Osteoblast (primary cell): ENCODE data around the gene SLC30A4. TPM values are rescaled to one million over a fixed set of nuclear protein-coding genes. Genes with fewer than 3 reads are reported as not detected.

Experiments
- DNase-seq: peaks from one replicate; pipeline ENCODE4 v3.0.0; 2011; ENCODE audit warnings: low spot score, mixed read lengths; ENCODE audit not compliant: insufficient read length; ENCODE audit errors: missing footprints
- H2AFZ ChIP-seq: 2 replicates; pipeline ENCODE4 v1.6.0; 2011; ENCODE audit warnings: mild to moderate bottlenecking, low read length
- H3K27ac ChIP-seq: 2 replicates; pipeline ENCODE4 v1.5.1; 2011; ENCODE audit warnings: mild to moderate bottlenecking, low read depth, low read length, moderate library complexity
- H3K27me3 ChIP-seq: 2 replicates; pipeline ENCODE4 v1.6.0; 2012; ENCODE audit warnings: mild to moderate bottlenecking, control low read depth, inconsistent platforms, low read length, moderate library complexity; ENCODE audit not compliant: insufficient read depth
- H3K36me3 ChIP-seq: 2 replicates; pipeline ENCODE4 v1.5.1; 2011; ENCODE audit warnings: mild to moderate bottlenecking, low read length, control low read depth, moderate library complexity; ENCODE audit not compliant: insufficient read depth
- H3K4me1 ChIP-seq: 2 replicates; pipeline ENCODE4 v1.5.1; 2011; ENCODE audit warnings: mild to moderate bottlenecking, low read length, control low read depth, moderate library complexity; ENCODE audit not compliant: insufficient read depth
- H3K4me2 ChIP-seq: 2 replicates; pipeline ENCODE4 v1.6.0; 2011; ENCODE audit warnings: mild to moderate bottlenecking, low read length; ENCODE audit not compliant: insufficient read depth
- H3K4me3 ChIP-seq: fragments of 200-600 bp; sonication (generic); 3 replicates; pipeline ENCODE4 v1.5.1; 2012; ENCODE audit warnings: mild to moderate bottlenecking, low read length, inconsistent platforms; ENCODE audit not compliant: insufficient read depth
- H3K79me2 ChIP-seq: 2 replicates; pipeline ENCODE4 v1.6.0; 2012; ENCODE audit warnings: mild to moderate bottlenecking, low read length, control low read depth, inconsistent platforms; ENCODE audit not compliant: insufficient read depth
- H3K9me3 ChIP-seq: 2 replicates; pipeline ENCODE4 v1.5.1; 2011; ENCODE audit warnings: low read depth, low read length, control low read depth
- H4K20me1 ChIP-seq: 2 replicates; pipeline ENCODE4 v1.6.0; 2012; ENCODE audit warnings: mild to moderate bottlenecking, low read length, control low read depth; ENCODE audit not compliant: insufficient read depth
- total RNA-seq: library from RNA; depleted of rRNA; stranded (reverse); fragments of >200 nt; gene quantifications from 2 replicates; pipeline ENCODE4 v1.2.3, GENCODE V29; 2012
- TF ChIP-seq, protein P1 (sequence below): IDR thresholded peaks from 2 replicates; pipeline ENCODE4 v1.5.1; 2011; ENCODE audit warnings: mild to moderate bottlenecking, low read depth, low read length, moderate library complexity; ENCODE audit errors: extremely low read depth

SLC30A4 gene
- total RNA-seq, 1 donor, result 19.5 TPM

DNA sequence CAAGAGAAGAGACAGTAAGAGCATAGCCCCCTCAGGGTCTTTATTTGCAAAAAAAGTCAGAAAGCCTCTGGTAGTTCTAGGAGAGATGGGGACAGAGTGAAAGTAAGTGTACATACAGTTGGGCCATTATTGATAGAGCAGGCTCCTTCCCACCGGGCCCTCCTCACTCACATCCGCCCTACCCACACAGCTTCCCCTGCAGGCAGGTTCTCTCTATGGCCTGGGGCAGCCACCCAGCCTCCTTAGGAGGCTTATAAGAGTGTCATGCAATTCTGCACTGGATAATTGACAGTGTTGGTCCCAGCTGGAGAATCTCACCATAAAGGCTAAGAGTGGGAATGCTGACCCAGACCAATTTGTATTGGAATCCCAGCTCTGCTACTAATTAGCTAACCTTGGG is 49.5 kb downstream of the SLC30A4 start:
- TF ChIP-seq, protein P1, sequence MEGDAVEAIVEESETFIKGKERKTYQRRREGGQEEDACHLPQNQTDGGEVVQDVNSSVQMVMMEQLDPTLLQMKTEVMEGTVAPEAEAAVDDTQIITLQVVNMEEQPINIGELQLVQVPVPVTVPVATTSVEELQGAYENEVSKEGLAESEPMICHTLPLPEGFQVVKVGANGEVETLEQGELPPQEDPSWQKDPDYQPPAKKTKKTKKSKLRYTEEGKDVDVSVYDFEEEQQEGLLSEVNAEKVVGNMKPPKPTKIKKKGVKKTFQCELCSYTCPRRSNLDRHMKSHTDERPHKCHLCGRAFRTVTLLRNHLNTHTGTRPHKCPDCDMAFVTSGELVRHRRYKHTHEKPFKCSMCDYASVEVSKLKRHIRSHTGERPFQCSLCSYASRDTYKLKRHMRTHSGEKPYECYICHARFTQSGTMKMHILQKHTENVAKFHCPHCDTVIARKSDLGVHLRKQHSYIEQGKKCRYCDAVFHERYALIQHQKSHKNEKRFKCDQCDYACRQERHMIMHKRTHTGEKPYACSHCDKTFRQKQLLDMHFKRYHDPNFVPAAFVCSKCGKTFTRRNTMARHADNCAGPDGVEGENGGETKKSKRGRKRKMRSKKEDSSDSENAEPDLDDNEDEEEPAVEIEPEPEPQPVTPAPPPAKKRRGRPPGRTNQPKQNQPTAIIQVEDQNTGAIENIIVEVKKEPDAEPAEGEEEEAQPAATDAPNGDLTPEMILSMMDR, result no peak
- Histone ChIP-seq H3K27me3 (peaks cover 4% of the 10 kb centered on the region), H4K20me1 (no peaks in the 10 kb centered on the region), H3K36me3 (no peaks in the 10 kb centered on the region), H3K79me2 (no peaks in the 10 kb centered on the region), H3K27ac (no peak overlapping the region), H3K4me3 (no peak overlapping the region), H2AFZ (no peak overlapping the region), H3K4me2 (no peak overlapping the region), H3K4me1 (no peaks in the 10 kb centered on the region), H3K9me3 (no peaks in the 10 kb centered on the region)
- peak; percentile 4 for DNase-seq

DNA sequence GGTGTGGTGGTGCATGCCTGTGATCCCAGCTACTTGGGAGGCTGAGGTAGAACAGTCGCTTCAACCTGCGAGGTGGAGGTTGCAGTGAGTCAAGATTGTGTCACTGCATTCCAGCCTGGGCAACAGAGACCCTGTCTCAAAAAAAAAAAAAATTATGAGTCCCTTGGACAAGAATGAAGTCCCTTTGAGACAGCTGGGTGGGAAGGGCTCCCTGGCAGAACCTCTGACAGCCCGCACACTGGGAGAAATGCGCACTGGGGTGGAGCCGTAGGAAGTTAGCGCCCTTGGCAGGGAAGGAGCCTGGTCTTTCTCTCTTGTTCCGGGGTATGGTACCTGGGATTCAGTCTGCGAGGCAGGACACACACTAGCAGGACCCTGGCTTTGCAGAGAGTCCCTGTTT is 51.4 kb downstream of the SLC30A4 start:
- Histone ChIP-seq H3K27ac (no peak overlapping the region), H4K20me1 (no peaks in the 10 kb centered on the region), H3K36me3 (no peaks in the 10 kb centered on the region), H3K4me3 (no peak overlapping the region), H3K9me3 (no peaks in the 10 kb centered on the region), H3K4me1 (no peaks in the 10 kb centered on the region), H2AFZ (no peak overlapping the region), H3K79me2 (no peaks in the 10 kb centered on the region), H3K4me2 (no peak overlapping the region), H3K27me3 (peaks cover 4% of the 10 kb centered on the region)
- TF ChIP-seq, protein P1, result no peak
- DNase-seq, result peak; percentile 53

DNA sequence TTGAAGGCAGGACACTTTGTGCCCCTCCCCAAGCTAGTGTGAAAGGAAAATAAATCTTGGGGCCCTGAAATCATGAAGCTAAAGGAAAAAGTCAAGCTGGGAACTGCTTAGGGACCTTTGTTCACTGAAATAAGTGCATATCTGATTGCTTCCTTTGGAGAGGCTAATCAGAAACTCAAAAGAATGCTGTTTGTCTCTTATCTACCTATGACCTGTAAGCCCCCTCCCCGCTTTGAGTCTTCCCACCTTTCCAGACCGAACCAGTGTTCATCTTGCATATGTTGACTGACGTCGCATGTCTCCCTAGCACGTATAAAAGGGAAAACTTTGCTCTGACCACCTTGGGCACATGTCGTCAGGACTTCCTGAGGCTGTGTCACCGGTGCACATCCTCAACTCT is 53.1 kb downstream of the SLC30A4 start:
- DNase-seq, result no peak
- H3K27ac ChIP-seq, result no peak overlapping the region
- no peak overlapping the region for H3K4me3 ChIP-seq
- H3K4me1 ChIP-seq, result no peaks in the 10 kb centered on the region
- no peak overlapping the region for H3K4me2 ChIP-seq
- no peaks in the 10 kb centered on the region for H4K20me1 ChIP-seq
- H3K79me2 ChIP-seq, result no peaks in the 10 kb centered on the region
- H3K27me3 ChIP-seq, result peaks cover 4% of the 10 kb centered on the region
- TF ChIP-seq, protein P1, result no peak
- H3K9me3 ChIP-seq, result no peaks in the 10 kb centered on the region
- H3K36me3 ChIP-seq, result no peaks in the 10 kb centered on the region
- no peak overlapping the region for H2AFZ ChIP-seq

DNA sequence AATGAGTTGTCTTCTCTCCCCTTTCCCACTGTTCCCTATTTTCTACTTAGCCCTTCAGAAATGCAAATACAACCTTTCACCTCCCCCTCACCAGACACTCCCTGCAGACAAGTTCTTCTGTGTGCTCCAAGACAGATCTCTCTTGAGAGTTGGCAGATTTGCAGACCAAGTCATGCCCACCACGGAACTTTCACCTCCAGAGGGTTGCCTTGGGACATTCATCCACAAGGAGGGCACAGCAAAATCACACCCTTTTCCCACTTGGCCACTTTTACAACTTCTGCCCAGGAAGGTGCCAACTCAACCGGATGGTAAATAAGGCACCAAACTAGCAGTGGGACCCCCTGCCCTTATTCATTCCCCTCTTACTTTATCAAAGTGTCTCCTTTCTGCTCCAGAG is 53.5 kb downstream of the SLC30A4 start:
- no peak overlapping the region for H3K4me3 ChIP-seq
- H3K27me3 ChIP-seq, result peaks cover 4% of the 10 kb centered on the region
- DNase-seq, result no peak

More for the DNA sequence above, 53.5 kb downstream of the SLC30A4 start:
- Histone ChIP-seq H3K4me1 (no peaks in the 10 kb centered on the region), H3K27ac (no peak overlapping the region), H3K4me2 (no peak overlapping the region), H3K36me3 (no peaks in the 10 kb centered on the region), H3K79me2 (no peaks in the 10 kb centered on the region), H4K20me1 (no peaks in the 10 kb centered on the region), H3K9me3 (no peaks in the 10 kb centered on the region), H2AFZ (no peak overlapping the region)
- TF ChIP-seq, protein P1, result no peak
